CD4-positive, alpha-beta T cell treated with Interleukin-2 at 100 ng/mL for 4 hours (primary cell): ENCODE results near the gene SLC40A1.
"Not testable (repeated sequence)": the region's sequence is repeated elsewhere in the genome, so short reads cannot be mapped to it uniquely, and the experiment has no call there.

Experiments
- DNase-seq: peaks from one replicate; pipeline ENCODE4 v3.0.0-alpha.2; 2020; ENCODE audit warnings: low spot score

SLC40A1 gene

DNA sequence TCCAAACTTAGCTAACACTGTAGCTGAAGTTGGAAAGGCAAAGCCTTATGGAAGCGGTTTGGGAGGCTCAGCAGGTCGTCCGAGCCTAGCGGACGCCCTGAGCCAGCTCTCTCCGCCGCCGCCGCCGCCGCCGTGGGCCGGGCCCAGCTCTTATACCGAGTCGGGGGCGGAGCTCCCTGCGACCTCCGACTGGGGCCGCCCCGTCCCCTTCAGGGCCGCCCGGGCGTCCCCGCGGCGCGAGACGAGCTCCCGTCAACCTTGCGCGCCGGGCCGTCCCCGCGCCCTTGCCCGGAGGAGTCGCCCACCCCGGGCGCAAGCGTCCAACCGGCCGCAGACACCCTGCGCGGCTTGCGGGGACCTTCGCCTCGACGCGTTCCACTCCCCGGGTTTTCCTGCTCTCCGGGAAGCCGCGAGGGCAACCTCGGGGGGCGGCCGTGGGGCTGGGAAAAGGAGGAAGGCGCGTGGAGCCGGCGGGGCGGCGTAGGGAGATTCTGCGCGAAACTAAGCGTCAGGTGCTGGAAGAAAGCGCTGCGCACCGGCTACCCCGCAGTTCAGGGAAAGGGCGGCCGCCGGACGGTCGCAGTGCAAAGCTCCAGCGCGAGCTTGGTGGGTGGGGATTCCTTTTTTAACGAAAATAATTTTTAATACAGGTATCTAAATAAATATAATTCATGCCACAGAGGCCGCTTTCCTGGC, at the start of gene SLC40A1:
Gene SLC40A1 (minus strand): TSS at position 129 of the 696 bp plus-strand sequence. CDS start 326 bp downstream, outside the sequence.
- peak; percentile 65 for DNase-seq

DNA sequence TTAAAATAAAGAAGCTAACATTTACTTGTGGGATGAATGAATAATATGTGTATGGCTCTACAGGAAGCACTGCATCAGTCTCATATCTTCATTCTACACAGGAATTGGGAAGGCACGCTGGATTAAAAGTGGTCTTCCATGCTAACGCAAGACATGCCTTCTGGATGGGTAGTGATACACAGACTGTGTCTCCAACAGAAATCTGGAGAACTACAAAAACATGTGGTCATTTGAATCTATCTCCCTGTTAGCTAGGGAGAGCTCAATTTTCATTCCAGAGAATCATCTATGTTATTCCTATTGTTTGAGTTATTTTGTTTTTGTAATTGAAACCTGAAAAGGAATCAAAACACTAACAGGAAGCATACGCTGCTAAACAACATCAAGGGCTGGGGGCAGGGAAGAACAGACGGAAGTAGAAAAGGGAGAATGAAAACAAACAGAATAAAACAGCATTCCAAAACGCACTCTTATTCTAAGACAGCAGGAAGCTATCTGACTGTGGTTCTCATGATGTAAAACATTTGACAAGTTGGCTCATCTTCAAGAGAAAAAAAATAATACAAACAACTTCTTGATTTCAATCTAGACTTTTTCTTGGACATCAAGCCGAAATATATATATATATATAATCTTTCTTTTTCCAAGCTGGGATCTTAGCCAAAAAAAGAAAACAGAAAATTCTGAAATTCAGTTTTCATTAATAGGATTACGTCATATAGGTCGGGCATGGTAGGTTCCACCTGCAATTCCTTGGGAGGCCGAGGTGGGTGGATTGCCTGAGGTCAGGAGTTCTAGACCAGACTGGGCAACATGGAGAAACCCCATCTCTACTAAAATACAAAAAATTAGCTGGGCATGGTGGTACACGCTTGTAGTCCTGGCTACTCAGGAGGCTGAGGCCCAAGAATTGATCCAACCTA, 49.2 kb upstream of the SLC40A1 start:
- DNase-seq, result no peak

- no peak for DNase-seq
These were observed 48.4 kb upstream of the SLC40A1 start for GRCh38 chr2:189628817-189629530.

- no peak for DNase-seq
These were observed 47.2 kb upstream of the SLC40A1 start for GRCh38 chr2:189627789-189628188.

DNA sequence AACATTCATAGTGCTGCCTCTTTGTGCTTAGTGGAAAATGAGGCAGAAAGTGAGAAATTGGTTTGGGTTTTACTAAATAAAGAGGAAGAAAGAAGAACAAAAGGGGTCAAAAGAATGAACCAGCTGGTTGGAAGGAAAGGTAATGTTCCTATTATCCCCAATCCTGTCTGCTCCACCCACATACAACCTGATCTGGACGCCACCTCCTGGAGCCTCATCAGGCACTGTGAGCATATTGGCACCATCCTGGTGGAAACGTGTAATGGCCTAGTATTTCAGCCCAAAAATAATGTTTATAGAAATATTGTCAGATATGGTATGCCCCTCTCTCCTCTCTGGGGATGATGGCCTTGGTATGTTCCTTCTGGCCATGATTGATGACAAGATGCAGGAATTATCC, 45.0 kb upstream of the SLC40A1 start:
- DNase-seq, result no peak

GRCh38 chr2:189624648-189625355, 44.2 kb upstream of the SLC40A1 start:
- no peak for DNase-seq

GRCh38 chr2:189623049-189623448, 42.5 kb upstream of the SLC40A1 start:
- no peak for DNase-seq

GRCh38 chr2:189621781-189622180, 41.2 kb upstream of the SLC40A1 start:
- no peak for DNase-seq

GRCh38 chr2:189618197-189618596, 37.6 kb upstream of the SLC40A1 start:
- no peak for DNase-seq

- DNase-seq, result no peak
These were observed 34.0 kb upstream of the SLC40A1 start for GRCh38 chr2:189614585-189614984.

DNA sequence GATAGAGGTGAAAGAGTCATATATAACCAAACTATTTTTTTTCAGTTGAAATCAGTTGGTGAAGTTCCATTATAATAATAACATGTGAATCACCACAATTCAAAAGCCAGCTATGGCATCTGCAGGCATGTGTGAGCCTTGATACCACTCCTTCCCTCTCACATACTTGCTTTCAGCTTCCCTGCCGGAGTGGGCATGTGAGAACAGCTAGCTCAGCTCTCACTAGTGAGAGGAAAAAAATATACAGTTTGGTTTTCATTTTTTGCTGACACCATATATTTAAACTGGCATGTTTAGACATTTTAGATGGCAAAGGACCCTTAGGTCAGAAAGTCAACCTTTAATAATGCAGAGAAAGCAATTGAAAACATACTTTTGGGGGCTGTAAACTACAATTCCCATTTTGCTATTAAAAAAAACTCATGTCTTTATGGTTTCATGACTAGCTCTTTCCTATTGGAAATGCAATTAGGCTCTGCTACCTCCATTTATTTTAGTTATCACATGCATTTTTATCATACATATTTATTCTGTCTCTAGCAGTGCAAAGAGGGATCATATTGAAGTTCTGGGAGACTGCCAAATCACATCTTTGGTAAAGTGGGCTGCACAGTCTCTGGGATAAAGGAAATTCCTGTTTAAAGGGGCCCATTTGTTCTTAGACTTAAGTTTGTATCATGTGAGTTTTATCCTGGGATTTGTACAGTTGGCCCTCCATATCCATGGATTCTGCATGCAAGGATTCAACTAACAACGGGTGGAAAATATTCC, 33.2 kb upstream of the SLC40A1 start:
- DNase-seq, result no peak

DNA sequence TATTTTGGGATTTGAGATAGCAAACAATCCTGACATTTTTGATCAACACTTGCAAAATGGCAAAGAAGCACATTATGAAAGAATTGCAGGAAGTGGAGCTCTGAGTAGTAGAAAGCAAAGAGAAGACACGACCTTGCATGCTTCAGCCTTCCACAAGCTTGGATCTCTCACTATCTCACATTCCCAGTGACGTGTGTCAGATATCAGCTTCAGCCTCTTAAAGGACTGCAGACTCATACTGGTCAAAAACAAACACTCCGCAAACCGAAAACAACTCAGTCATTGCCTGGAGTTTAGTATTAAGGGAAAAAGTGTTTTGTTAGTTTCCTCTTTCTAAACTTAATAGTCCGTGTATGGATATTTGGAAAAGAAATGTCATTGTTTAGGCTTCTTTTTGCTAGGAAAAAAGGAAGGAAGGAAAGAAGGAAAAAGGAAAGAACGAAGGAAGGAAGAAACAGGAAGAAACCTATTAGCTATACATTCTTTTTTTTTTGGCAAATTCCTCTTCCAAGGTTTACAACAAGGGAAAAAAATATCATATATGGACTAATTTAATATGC, 32.6 kb upstream of the SLC40A1 start:
- DNase-seq, result no peak

DNA sequence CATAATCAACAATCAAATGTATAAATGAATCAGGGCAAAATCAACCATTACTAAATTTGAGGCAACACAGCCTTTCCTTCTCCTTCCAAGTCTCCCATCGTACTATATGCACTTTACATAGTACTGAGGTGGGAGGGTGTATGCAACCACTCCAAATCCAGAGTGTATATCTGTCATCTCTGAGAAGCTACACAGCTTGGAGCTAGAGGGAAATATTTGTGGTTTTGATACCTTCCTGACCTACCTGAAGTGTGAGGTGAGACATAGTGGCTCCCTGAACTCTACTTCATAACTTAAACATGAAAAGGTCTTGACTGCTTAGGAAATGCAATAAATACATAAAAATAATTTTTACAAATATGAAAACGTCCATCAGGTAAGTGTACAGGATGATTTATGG, 30.1 kb upstream of the SLC40A1 start:
- no peak for DNase-seq

GRCh38 chr2:189609853-189610252, 29.3 kb upstream of the SLC40A1 start:
- no peak for DNase-seq

DNA sequence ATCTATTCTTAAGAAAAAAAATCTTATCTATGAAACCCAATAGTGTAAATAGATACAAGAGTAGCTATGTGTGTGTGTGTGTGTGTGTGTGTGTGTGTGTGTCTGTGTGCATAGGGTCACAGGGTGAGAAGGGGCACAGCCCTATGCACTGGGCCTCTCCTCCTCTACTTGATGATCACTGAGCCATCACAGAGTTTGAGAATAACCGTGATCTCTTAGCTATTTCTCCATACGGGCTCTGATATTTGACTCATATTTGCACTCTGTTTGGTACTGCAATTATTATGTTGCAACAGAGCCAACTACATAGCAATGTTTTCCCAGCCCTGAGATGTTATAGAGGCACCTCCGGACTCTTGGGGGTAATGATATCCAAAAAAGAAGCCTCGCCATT, 28.8 kb upstream of the SLC40A1 start:
- DNase-seq, result no peak

- no peak for DNase-seq
These were observed 28.3 kb upstream of the SLC40A1 start for GRCh38 chr2:189608795-189609422.

DNA sequence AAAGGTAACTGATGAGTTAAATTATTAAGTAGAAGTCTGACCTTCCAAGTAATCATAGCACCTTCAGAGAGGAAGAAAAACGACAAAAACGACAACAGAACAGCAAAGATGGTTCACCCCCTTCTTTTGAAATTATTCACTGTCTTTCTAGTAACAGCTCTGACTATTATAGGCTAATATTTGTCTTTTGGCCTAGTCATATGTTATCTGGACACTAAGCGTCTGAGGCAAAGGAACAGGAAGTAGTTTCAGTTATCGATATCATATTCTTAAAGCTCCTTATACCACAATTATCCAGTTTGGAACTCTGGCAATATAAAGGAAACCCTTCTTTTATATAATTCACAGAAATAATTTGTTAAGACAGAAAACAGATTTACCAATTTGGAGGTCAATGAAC, 27.6 kb upstream of the SLC40A1 start:
- no peak for DNase-seq

DNA sequence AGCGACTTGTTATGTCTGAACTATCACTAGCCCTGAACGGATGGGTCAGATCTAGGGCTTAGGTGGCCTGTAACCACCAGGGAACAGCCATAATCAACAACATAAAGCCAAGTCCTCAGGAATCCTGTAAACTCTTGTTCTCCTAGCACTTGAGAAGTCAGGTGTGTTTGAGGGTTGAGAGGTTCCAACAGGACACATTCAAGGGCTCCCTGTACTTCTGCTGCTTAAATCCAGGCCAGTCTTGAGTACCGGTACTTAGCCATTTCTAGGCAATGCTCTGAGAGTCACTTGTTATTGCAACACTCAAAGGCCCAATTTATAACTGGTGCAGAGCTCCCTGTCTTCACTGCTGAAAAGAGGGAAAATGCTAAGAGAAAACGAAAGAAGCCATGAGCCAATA, 21.6 kb upstream of the SLC40A1 start:
- no peak for DNase-seq

- DNase-seq, result not testable (repeated sequence)
These were observed 21.1 kb upstream of the SLC40A1 start for GRCh38 chr2:189601652-189602051.

DNA sequence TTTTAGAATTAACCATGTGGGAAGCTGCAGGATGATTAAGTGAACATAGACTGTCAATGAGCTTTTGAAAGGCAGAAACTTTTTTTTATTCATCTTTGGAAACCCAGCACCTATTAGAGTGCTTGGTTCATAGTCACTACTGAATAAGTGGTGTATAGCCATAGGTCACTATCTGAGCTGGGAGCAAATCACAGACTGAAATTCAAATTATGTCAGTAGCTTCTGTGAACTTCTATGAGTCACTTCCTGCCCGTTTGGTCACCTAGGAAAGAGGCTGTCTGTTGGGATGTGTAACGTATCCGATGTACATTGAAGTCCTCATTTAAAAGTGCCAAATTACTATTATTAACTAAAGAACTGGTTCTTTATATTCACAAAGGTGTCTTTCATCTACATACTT, 20.5 kb upstream of the SLC40A1 start:
- peak; percentile 17 for DNase-seq
